HG03095 (cell line): Measurements from ENCODE around the gene TAS2R60.

Experiments
- ATAC-seq: cut with Tn5 transposase; IDR thresholded peaks from one replicate; pipeline ENCODE4 v1.9.1; 2021; ENCODE audit warnings: moderate library complexity; ENCODE audit not compliant: unreplicated experiment

Gene TAS2R60

GRCh38 chr7:143437578-143437977, 5.7 kb upstream of the TAS2R60 start:
- no peak for ATAC-seq

- ATAC-seq, result no peak
Observed at GRCh38 chr7:143439866-143440265, 3.4 kb upstream of the TAS2R60 start.

- no peak for ATAC-seq
Observed at GRCh38 chr7:143444063-143444782, 970 bp downstream of the TAS2R60 start.

DNA sequence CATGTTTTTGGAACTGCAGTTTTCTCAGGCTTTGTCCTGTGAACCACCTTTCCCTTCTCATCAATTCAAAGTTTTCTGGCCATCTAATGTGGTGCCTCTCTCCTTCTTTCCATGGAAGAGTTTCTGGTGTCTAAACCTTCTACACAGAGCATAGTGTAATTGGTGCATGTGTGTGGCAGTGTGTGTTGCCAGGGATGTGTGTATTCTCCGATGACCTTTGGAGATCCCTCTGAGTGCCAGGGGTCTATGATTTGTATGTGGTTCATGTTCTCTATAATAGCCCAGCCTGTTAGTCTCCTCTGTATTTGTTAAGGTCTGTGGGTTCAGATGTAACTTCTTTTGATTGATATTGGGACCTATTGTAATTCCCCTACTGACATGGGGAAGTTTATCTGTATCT, 1.5 kb downstream of the TAS2R60 start:
- no peak for ATAC-seq

- ATAC-seq, result no peak
Observed at GRCh38 chr7:143447466-143447865, 4.2 kb downstream of the TAS2R60 start.

DNA sequence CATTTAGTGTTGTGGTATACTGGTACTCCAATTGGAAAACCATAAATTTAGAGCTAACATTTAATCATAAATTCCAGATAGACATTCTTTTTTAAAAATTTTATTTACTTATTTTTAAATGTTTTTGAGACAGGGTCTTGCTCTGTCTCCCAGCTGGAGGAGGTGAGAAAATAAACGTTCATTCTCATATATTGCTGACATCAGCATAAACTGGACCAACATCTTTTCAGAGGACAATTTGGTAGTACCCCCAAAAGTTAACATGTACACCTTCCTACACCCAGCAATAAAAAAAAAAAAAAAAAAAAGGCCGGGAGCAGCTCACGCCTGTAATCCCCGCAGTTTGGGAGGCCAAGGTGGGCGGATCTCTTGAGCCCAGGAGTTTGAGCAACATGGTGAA, 5.2 kb downstream of the TAS2R60 start:
- no peak for ATAC-seq

- no peak for ATAC-seq
Observed at GRCh38 chr7:143449793-143450192, 6.5 kb downstream of the TAS2R60 start.

GRCh38 chr7:143451122-143451521, 7.9 kb downstream of the TAS2R60 start:
- no peak for ATAC-seq

- ATAC-seq, result no peak
Observed at GRCh38 chr7:143451746-143452145, 8.5 kb downstream of the TAS2R60 start.

- no peak for ATAC-seq
Observed at GRCh38 chr7:143452495-143452894, 9.2 kb downstream of the TAS2R60 start.

DNA sequence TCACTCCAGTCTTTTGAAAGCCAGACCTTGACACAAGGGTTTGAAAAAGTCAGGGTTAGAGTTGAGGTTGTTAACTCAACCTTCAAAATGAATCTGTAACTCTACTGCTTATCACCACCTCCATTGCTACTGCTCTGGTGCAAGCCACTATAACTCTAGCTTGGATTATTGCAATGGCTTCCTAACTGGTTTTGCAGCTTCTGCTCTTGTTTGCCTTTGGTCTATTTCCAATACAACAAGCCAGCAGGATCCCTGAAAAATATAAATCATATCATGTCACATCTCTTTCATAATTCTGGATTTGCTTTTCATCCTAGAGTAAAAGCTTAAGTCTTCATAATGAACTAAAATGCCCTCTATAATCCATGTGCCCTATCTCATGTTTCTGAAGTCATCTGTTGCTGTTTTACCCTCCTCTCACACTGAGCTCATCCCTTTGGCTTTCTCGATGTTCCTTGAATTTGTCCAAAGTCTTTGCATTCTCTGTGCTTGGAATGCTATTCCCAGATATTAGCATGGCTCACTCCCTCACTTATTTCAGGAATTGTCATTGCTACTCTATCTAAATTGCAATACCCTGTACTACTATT, 10.9 kb downstream of the TAS2R60 start:
- ATAC-seq, result no peak

DNA sequence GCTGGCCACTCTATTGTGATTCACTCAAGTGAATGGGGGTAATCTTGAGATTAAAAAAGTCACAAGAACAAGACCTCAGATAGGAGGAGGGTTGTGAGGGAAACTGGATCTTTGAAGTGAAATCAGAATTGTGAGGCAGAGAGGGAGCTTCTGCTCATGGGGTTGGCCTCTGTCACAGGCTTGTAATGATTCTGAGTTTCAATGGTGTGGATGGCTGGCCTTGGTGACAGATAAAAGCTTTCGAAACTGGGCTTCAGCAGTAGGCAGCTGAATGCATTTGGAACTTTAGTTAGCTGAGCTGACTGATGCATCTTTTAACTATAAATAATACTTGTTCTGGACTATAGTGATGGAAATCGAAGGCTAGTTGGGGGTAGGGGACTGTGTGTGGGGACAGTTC, 12.2 kb downstream of the TAS2R60 start:
- ATAC-seq, result no peak

GRCh38 chr7:143455942-143456341, 12.7 kb downstream of the TAS2R60 start:
- no peak for ATAC-seq

GRCh38 chr7:143456992-143457793, 13.9 kb downstream of the TAS2R60 start:
- no peak for ATAC-seq

DNA sequence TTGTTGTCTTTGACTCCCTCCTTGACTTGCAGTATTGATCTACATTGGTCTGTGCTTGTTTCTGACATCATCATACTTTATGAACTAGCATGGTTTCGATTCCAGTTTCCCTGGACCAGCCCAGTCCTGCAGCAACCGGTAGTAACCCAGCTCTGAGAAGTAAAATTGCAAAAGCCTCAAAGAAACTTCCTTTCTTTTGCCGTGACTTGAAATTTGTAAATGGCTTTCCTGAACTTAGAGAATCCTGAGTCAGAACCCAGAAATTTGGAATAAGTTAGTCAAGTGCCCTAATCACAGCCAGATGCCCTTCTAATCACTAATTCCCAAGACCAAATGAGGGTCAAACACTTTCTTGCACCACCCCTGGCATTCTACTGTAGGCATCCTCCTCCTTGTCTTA, 15.0 kb downstream of the TAS2R60 start:
- no peak for ATAC-seq

DNA sequence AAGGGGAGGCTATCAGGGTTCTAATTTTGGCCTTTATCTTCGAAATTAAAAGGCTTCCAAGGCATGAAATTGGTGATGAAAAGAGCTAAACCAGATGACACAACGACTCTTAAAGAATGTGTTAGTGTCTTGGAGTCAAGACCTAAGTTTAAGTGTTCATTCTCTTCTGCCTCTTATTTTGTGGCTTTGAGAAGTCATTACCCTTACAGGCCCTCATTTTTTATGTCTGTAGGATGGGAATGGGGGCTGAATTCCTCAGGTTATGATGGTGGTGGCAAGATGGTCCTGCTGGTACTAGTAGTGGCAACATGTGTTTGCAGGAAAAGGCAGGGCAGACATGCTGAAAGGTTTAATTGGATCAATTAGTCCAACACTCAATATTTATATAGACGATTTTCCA, 15.4 kb downstream of the TAS2R60 start:
- no peak for ATAC-seq

DNA sequence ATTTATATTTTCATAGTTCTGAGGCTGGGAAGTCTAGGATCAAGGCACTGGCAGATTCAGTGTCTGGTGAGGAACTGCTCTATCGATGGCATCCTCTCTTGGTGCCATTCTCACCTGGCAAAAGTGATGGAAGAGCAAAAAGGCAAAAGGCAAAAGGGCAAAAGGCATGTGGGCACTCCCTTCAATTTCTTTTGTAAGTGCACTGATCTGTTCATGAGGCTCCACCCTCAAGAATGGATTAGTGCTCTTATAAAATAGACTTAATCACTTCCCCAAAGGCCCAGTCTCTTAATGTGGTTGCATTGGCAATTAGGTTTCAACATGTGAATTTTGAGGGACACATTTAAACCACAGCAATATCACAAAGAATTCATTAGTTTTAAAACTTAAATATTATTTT, 16.1 kb downstream of the TAS2R60 start:
- no peak for ATAC-seq

DNA sequence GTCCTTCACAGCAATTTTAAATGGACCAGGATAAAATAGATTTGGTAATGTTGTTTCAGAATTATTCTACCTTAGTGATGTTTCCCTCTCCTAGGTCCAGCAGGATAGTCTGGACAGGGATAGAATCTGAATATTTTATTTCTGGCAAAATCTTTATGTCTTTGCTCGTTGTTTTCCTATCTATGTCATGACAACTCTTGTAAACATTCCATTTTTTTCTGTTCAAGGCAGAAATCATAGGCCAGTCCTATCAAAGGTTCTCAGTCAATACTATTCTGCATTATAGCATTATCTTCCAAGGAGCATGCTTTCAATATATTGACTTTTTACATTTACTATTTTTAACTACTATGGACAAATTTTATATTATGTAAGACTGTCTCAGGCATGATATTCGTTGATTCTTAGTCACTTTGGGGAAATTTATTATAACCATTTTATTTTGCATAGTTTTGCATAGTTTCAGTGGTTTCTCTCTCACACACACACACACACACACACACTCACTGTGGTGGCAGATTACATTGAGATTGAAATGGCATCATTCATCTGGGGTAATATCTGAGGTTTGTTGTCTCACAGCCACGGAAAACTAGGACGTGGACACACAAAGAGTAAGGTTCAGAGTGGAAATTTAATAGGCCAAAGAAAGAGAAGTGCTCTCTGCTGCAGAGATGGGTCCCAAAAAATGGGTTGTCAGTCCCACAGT, 17.2 kb downstream of the TAS2R60 start:
- ATAC-seq, result no peak

- no peak for ATAC-seq
Observed at GRCh38 chr7:143462045-143462444, 18.8 kb downstream of the TAS2R60 start.

DNA sequence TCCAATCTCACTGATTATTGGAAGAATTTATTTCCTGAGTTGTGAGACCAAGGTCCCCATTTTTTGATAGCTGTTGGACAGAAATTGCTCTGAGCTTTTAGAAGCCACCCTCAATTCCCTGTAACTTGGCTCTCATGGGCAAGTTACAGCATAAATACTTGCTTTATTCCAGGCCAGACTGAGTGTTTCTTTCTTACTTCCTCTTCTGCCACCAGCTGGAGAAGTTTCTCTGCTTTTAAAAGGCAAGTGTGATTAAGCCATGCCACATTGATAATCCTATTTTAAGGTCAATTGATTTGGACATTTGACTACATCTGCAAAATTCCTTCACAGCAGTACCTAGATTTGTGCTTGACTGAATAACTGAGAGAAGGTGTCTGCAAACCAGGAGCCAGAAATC, 20.3 kb downstream of the TAS2R60 start:
- no peak for ATAC-seq

DNA sequence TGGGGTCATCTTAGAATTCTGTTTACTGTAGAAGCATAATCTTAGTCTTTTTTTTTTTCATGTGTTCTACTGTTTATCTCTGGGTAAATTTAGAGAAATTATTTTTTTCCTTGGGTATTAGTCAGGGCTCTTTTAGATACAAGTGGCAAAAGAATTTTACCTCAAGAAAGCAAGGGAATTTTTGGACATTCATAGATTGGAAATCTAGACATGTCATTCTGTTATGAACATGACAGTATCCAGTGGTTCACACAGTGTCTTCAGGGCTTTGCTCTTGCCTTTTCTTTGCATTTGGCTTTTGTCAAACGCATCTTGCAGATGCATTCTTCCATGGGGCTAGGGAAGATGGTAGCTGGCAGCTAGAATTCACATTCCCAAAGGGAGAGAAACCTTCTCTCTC, 20.7 kb downstream of the TAS2R60 start:
- no peak for ATAC-seq
